Spleen (tissue), 7 donors: ENCODE data around the gene TMC5.

ENCODE experiments used
- POLR2A ChIP-seq, 3 donors: fragments of 450-650 bp; IDR thresholded peaks; one replicate each; pipeline ENCODE4 v1.5.1; 2017; ENCODE audit warnings: antibody characterized with exemption in 3 of 3, mild to moderate bottlenecking in 1 of 3
- POLR2AphosphoS5 ChIP-seq, 3 donors: sonication (generic); formaldehyde crosslinking; IDR thresholded peaks; one replicate each; pipeline ENCODE4 v1.5.1; 2017; ENCODE audit warnings: antibody characterized with exemption in 3 of 3
- TF ChIP-seq, protein P1 (sequence below), 11 experiments: fragments of 200-600 bp in 7 of 11; fragments of 450-650 bp in 4 of 11; sonication (generic) in 4 of 11; IDR thresholded peaks in 8 of 11; conservative IDR thresholded peaks in 3 of 11; 1 replicate in 7 of 11; 2 replicates in 4 of 11; pipeline versions ENCODE4 v1.4.0 to v1.8.0; 2016 to 2021; ENCODE audit warnings: antibody characterized with exemption in 11 of 11, inconsistent platforms in 4 of 11, mild to moderate bottlenecking in 1 of 11
- donor health status: DM: no; HTN: no; CAD: no; lungs with moderate emphysema.
- donor health status: DM: no; HTN: no; CAD: no.
- donor health status: DM: no; HTN: no; CAD: no.

DNA sequence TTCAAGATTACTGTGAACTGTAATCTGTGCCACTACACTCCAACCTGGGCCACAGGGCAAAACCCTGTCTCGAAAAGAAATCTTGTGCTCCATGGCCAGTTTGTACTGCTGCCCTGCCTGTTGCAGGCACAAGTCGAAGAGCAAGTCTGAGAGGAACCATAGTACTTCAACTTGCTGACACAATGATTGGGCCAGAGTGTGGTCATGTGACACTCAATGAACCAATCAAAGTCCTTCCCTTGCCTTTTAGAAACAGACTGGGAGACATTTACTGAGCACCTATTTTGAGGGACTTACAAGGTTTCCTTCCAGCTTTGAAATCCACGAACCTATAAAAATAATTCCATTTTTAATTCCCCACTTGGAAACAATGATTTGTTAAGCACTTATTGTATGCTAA lies 39.8 kb upstream of the TMC5 start:
- TF ChIP-seq, protein P1, sequence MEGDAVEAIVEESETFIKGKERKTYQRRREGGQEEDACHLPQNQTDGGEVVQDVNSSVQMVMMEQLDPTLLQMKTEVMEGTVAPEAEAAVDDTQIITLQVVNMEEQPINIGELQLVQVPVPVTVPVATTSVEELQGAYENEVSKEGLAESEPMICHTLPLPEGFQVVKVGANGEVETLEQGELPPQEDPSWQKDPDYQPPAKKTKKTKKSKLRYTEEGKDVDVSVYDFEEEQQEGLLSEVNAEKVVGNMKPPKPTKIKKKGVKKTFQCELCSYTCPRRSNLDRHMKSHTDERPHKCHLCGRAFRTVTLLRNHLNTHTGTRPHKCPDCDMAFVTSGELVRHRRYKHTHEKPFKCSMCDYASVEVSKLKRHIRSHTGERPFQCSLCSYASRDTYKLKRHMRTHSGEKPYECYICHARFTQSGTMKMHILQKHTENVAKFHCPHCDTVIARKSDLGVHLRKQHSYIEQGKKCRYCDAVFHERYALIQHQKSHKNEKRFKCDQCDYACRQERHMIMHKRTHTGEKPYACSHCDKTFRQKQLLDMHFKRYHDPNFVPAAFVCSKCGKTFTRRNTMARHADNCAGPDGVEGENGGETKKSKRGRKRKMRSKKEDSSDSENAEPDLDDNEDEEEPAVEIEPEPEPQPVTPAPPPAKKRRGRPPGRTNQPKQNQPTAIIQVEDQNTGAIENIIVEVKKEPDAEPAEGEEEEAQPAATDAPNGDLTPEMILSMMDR (IDR thresholded peaks at IDR 0.05 in 8 of 11, conservative IDR thresholded peaks at IDR 0.05 in 3 of 11) = no peak
- no peak for TF ChIP-seq POLR2AphosphoS5 (IDR thresholded peaks at IDR 0.05)
- TF ChIP-seq POLR2A (IDR thresholded peaks at IDR 0.05) = no peak
